H9 (cell line): Measurements from ENCODE around the gene GALNT2. TPM values are rescaled to one million over a fixed set of nuclear protein-coding genes. Genes with fewer than 3 reads are reported as not detected.

Source experiments
- DNase-seq: peaks from one replicate; pipeline ENCODE4 v3.0.0-alpha.2; 2017
- H2AFZ ChIP-seq: one replicate; pipeline ENCODE4 v1.6.1; 2013; ENCODE audit warnings: mild to moderate bottlenecking, low read length, control low read depth, moderate library complexity
- H2AK5ac ChIP-seq: 2 replicates; pipeline ENCODE4 v1.6.1; 2013; ENCODE audit warnings: low read length, control low read depth, mixed read lengths; ENCODE audit not compliant: insufficient read length
- H2BK120ac ChIP-seq: one replicate; pipeline ENCODE4 v1.6.1; 2013; ENCODE audit warnings: low read depth, mild to moderate bottlenecking, low read length, control low read depth, inconsistent platforms; ENCODE audit not compliant: poor library complexity, severe bottlenecking
- H2BK12ac ChIP-seq: 2 replicates; pipeline ENCODE4 v1.6.1; 2013; ENCODE audit warnings: low read length, control low read depth, mixed read lengths, low read depth; ENCODE audit not compliant: insufficient read length
- H2BK15ac ChIP-seq: 2 replicates; pipeline ENCODE4 v1.6.1; 2013; ENCODE audit warnings: low read depth, low read length, control low read depth
- H2BK20ac ChIP-seq: one replicate; pipeline ENCODE4 v1.6.1; 2013; ENCODE audit warnings: low read depth, mild to moderate bottlenecking, low read length, control low read depth, inconsistent platforms; ENCODE audit not compliant: poor library complexity, severe bottlenecking
- H2BK5ac ChIP-seq: 2 replicates; pipeline ENCODE4 v1.6.1; 2013; ENCODE audit warnings: low read length, control low read depth, mixed read lengths; ENCODE audit not compliant: insufficient read length
- H3K14ac ChIP-seq: 2 replicates; pipeline ENCODE4 v1.6.1; 2013; ENCODE audit warnings: low read length, control low read depth; ENCODE audit not compliant: insufficient read depth
- H3K18ac ChIP-seq: 2 replicates; pipeline ENCODE4 v1.6.1; 2013; ENCODE audit warnings: low read depth, mild to moderate bottlenecking, mixed read lengths, low read length, control low read depth; ENCODE audit not compliant: insufficient read length
- H3K23ac ChIP-seq: 2 replicates; pipeline ENCODE4 v1.6.1; 2013; ENCODE audit warnings: low read length, control low read depth, mixed read lengths, low read depth; ENCODE audit not compliant: insufficient read length
- H3K23me2 ChIP-seq: 2 replicates; pipeline ENCODE4 v1.6.1; 2013; ENCODE audit warnings: low read depth, mild to moderate bottlenecking, mixed read lengths, low read length, control low read depth; ENCODE audit not compliant: insufficient read length, poor library complexity, severe bottlenecking
- H3K27ac ChIP-seq: 2 replicates; pipeline ENCODE4 v1.5.1; 2013; ENCODE audit warnings: low read length, control low read depth, mixed read lengths, low read depth; ENCODE audit not compliant: insufficient read length
- H3K27me3 ChIP-seq: 2 replicates; pipeline ENCODE4 v1.6.1; 2013; ENCODE audit warnings: low read length, control low read depth, inconsistent platforms; ENCODE audit not compliant: insufficient read depth
- H3K4ac ChIP-seq: 2 replicates; pipeline ENCODE4 v1.6.1; 2013; ENCODE audit warnings: low read depth, mild to moderate bottlenecking, control low read depth, inconsistent platforms, low read length, moderate library complexity
- H3K4me1 ChIP-seq: 2 replicates; pipeline ENCODE4 v1.6.1; 2013; ENCODE audit warnings: low read length, control low read depth, inconsistent platforms; ENCODE audit not compliant: insufficient read depth
- H3K4me2 ChIP-seq: 2 replicates; pipeline ENCODE4 v1.6.1; 2013; ENCODE audit warnings: low read length, control low read depth, mixed read lengths; ENCODE audit not compliant: insufficient read length, insufficient read depth
- H3K56ac ChIP-seq: 2 replicates; pipeline ENCODE4 v1.6.1; 2013; ENCODE audit warnings: low read depth, mild to moderate bottlenecking, mixed read lengths, low read length, control low read depth; ENCODE audit not compliant: insufficient read length
- H3K79me1 ChIP-seq: 2 replicates; pipeline ENCODE4 v1.6.1; 2013; ENCODE audit warnings: low read depth, mild to moderate bottlenecking, moderate library complexity, low read length, control low read depth, inconsistent platforms; ENCODE audit not compliant: insufficient read depth, poor library complexity, severe bottlenecking
- H3K79me2 ChIP-seq: 2 replicates; pipeline ENCODE4 v1.6.1; 2013; ENCODE audit warnings: low read length, control low read depth, inconsistent platforms; ENCODE audit not compliant: insufficient read depth
- H3K9ac ChIP-seq: 2 replicates; pipeline ENCODE4 v1.6.1; 2013; ENCODE audit warnings: low read length, control low read depth, mixed read lengths; ENCODE audit not compliant: insufficient read length; ENCODE audit errors: extremely low read depth
- H3K9me3 ChIP-seq: one replicate; pipeline ENCODE4 v1.6.1; 2013; ENCODE audit warnings: low read depth, low read length, inconsistent platforms; ENCODE audit not compliant: control insufficient read depth
- H3T11ph ChIP-seq: one replicate; pipeline ENCODE4 v1.6.1; 2013; ENCODE audit warnings: mild to moderate bottlenecking, low read length, control low read depth, inconsistent platforms
- H4K20me1 ChIP-seq: one replicate; pipeline ENCODE4 v1.6.1; 2013; ENCODE audit not compliant: control insufficient read depth, insufficient read length, insufficient read depth
- H4K5ac ChIP-seq: 2 replicates; pipeline ENCODE4 v1.6.1; 2013; ENCODE audit warnings: low read depth, mild to moderate bottlenecking, mixed read lengths, low read length, control low read depth; ENCODE audit not compliant: insufficient read length
- H4K8ac ChIP-seq: replicated peaks from 2 replicates; pipeline ENCODE4 v1.6.1; 2013; ENCODE audit warnings: low read length, control low read depth, mixed read lengths, low read depth; ENCODE audit not compliant: insufficient read length
- H4K91ac ChIP-seq: 2 replicates; pipeline ENCODE4 v1.6.1; 2013; ENCODE audit warnings: low read depth, mild to moderate bottlenecking, moderate library complexity, mixed read lengths, low read length, control low read depth; ENCODE audit not compliant: insufficient read length
- H3K27ac Mint-ChIP-seq, 3 experiments: 2 replicates in 2 of 3; 3 replicates in 1 of 3; pipeline ENCODE4 v1.8.0; 2020 to 2021; ENCODE audit warnings: mixed read lengths in 3 of 3, mild to moderate bottlenecking in 1 of 3, moderate library complexity in 1 of 3
- H3K27me3 Mint-ChIP-seq: 2 replicates; pipeline ENCODE4 v1.8.0; 2021; ENCODE audit warnings: low read depth, mild to moderate bottlenecking, moderate library complexity, mixed read lengths
- H3K36me3 Mint-ChIP-seq, 3 experiments: 2 replicates in 2 of 3; 3 replicates in 1 of 3; pipeline ENCODE4 v1.8.0; 2020 to 2021; ENCODE audit warnings: low read depth in 3 of 3, mixed read lengths in 3 of 3; ENCODE audit not compliant: insufficient read depth in 1 of 3
- H3K4me1 Mint-ChIP-seq, 2 experiments: 2 replicates each; pipeline ENCODE4 v1.8.0; 2020; ENCODE audit warnings: mixed read lengths in 2 of 2
- H3K4me3 Mint-ChIP-seq, 2 experiments: 2 replicates in 1 of 2; 3 replicates in 1 of 2; pipeline ENCODE4 v1.8.0; 2020 to 2021; ENCODE audit warnings: mild to moderate bottlenecking in 2 of 2, mixed read lengths in 2 of 2, moderate library complexity in 1 of 2
- H3K9me3 Mint-ChIP-seq, 2 experiments: 2 replicates in 1 of 2; 3 replicates in 1 of 2; pipeline ENCODE4 v1.8.0; 2020; ENCODE audit warnings: mild to moderate bottlenecking in 2 of 2, mixed read lengths in 2 of 2, moderate library complexity in 1 of 2
- CTCF ChIP-seq: fragments of 200-600 bp; sonication (generic); conservative IDR thresholded peaks from 3 replicates; pipeline ENCODE4 v1.8.0; 2021; ENCODE audit warnings: antibody characterized with exemption, mild to moderate bottlenecking
- WGBS: extraction: QIAGEN DNeasy Blood & Tissue Kit; methylation state at CpG from one replicate; pipeline ENCODE4 v1.1.7; 2013; ENCODE audit warnings: missing lambda C conversion rate, low lambda C conversion rate, mixed read lengths; ENCODE audit not compliant: insufficient read length; ENCODE audit errors: extremely low coverage; 5-methylcytosine and 5-hydroxymethylcytosine counted together
- total RNA-seq: library from RNA; stranded (reverse); gene quantifications from 2 replicates; pipeline ENCODE4 v1.2.1, GENCODE V29; 2021

Gene GALNT2
- total RNA-seq, 1 experiment from 2014 or later = 57.6 TPM

- no CpG with 5 or more reads among the region's 7 CpGs for WGBS
- Histone ChIP-seq H4K91ac (no peak overlapping the region), H4K5ac (no peak overlapping the region), H3K9ac (no peak overlapping the region), H2BK5ac (no peak overlapping the region), H3K4ac (no peak overlapping the region), H3K27me3 (no peaks in the 10 kb centered on the region), H3K23me2 (no peaks in the 10 kb centered on the region), H3K56ac (no peak overlapping the region), H2AFZ (no peak overlapping the region), H4K20me1 (no peaks in the 10 kb centered on the region), H3K4me2 (no peak overlapping the region), H3K4me1 (no peaks in the 10 kb centered on the region; the same call in 1 of the 2 replicates), H3K18ac (no peak overlapping the region), H3T11ph (no peak overlapping the region), H3K23ac (no peak overlapping the region), H4K8ac (no peak overlapping the region), H3K79me2 (peaks cover 9% of the 10 kb centered on the region; the same call in 1 of the 2 replicates), H2BK20ac (no peak overlapping the region), H2BK15ac (no peak overlapping the region), H2AK5ac (no peak overlapping the region), H3K14ac (no peak overlapping the region), H3K27ac (no peak overlapping the region), H3K9me3 (no peaks in the 10 kb centered on the region), H2BK120ac (no peak overlapping the region), H3K79me1 (peaks cover 3% of the 10 kb centered on the region), H2BK12ac (no peak overlapping the region)
- Mint-ChIP-seq H3K36me3 (no peaks in the 10 kb centered on the region; a peak in 2 of 7 replicates), H3K4me1 (peaks cover 46 to 58% of the 10 kb centered on the region in 2 experiments), H3K9me3 (no peaks in the 10 kb centered on the region), H3K27ac (no peak overlapping the region; a peak in 1 of 7 replicates), H3K4me3 (no peak overlapping the region), H3K27me3 (peaks cover 1% of the 10 kb centered on the region; the same call in 1 of the 2 replicates)
- TF ChIP-seq CTCF = no peak
- no peak for DNase-seq
Measured at GRCh38 chr1:230138561-230139239, 71.7 kb downstream of the GALNT2 start.
